HuH-7.5 (cell line): Measurements from ENCODE around the gene FAM174C.

ENCODE experiments used
- DNase-seq: peaks from one replicate; pipeline ENCODE4 v3.0.0; 2011; ENCODE audit warnings: low spot score

FAM174C gene

GRCh38 chr19:1250437-1251260 lies 24.7 kb upstream of the FAM174C start:
- peak; percentile 86 for DNase-seq

GRCh38 chr19:1251330-1252220 lies 23.8 kb upstream of the FAM174C start:
- no peak for DNase-seq

GRCh38 chr19:1252221-1252820 lies 23.0 kb upstream of the FAM174C start:
- no peak for DNase-seq

GRCh38 chr19:1252821-1253513 lies 22.4 kb upstream of the FAM174C start:
- DNase-seq, result no peak

- DNase-seq, result no peak
These were observed 21.7 kb upstream of the FAM174C start for GRCh38 chr19:1253514-1254080.

- DNase-seq, result no peak
These were observed 21.2 kb upstream of the FAM174C start for GRCh38 chr19:1254081-1254527.

GRCh38 chr19:1254530-1255185 lies 20.7 kb upstream of the FAM174C start:
- DNase-seq, result no peak

- no peak for DNase-seq
These were observed 19.9 kb upstream of the FAM174C start for GRCh38 chr19:1255186-1256161.

- no peak for DNase-seq
These were observed 18.5 kb upstream of the FAM174C start for GRCh38 chr19:1256646-1257474.

GRCh38 chr19:1257475-1258162 lies 17.7 kb upstream of the FAM174C start:
- DNase-seq, result no peak

GRCh38 chr19:1258163-1258492 lies 17.2 kb upstream of the FAM174C start:
- no peak for DNase-seq

GRCh38 chr19:1258707-1259205 lies 16.6 kb upstream of the FAM174C start:
- DNase-seq, result no peak

- DNase-seq, result peak; percentile 91
These were observed 16.0 kb upstream of the FAM174C start for GRCh38 chr19:1259206-1259875.

- no peak for DNase-seq
These were observed 15.2 kb upstream of the FAM174C start for GRCh38 chr19:1259876-1260748.

GRCh38 chr19:1260749-1261537 lies 14.4 kb upstream of the FAM174C start:
- DNase-seq, result peak; percentile 99

- DNase-seq, result no peak
These were observed 13.9 kb upstream of the FAM174C start for GRCh38 chr19:1261538-1261797.
